HG03558 (cell line): ENCODE results near the gene LIFR.

Source experiments
- ATAC-seq: cut with Tn5 transposase; IDR thresholded peaks from one replicate; pipeline ENCODE4 v1.9.1; 2021; ENCODE audit warnings: moderate number of reproducible peaks; ENCODE audit not compliant: unreplicated experiment; ENCODE audit errors: extremely low read depth

LIFR gene

GRCh38 chr5:38471709-38472108 is 84.7 kb downstream of the LIFR start:
- ATAC-seq = no peak

GRCh38 chr5:38469707-38470267 is 86.7 kb downstream of the LIFR start:
- ATAC-seq = no peak

DNA sequence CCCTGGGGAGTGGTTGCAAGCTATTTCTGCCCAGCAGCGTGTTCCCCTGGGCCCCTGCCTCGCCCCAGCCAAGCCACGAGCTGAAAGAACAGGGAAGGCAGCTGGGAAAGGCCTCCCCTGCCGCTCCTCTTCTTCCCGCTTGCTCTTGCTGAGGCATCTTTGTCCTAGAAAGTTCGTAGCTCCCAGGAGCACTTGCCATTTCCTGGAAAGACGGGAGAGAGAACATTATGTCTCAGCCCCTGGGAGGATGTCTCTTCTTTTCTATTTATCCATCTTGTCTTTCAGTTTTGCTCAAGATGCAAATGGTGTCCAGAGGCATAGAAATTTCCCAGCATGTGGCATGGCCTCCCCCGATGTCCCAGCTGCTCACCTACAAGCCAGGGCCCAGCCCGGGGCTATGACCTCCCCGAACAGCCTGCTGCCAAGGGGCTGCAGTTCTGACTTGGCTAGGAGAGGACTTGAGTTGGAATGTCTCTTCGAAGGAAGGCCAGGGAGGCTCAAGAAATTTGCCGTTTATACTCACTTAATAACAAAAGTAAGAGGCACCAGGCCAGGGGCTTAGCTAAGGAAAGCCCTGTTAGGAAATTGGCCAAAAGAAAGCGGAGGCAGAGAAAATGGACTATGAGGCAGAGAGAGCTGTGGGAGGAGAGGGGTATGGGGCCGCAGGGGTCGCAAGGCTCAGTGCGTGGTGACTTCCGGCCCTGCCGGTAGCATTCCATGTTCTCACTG is 87.3 kb downstream of the LIFR start:
- no peak for ATAC-seq

GRCh38 chr5:38468202-38468673 is 88.2 kb downstream of the LIFR start:
- no peak for ATAC-seq

DNA sequence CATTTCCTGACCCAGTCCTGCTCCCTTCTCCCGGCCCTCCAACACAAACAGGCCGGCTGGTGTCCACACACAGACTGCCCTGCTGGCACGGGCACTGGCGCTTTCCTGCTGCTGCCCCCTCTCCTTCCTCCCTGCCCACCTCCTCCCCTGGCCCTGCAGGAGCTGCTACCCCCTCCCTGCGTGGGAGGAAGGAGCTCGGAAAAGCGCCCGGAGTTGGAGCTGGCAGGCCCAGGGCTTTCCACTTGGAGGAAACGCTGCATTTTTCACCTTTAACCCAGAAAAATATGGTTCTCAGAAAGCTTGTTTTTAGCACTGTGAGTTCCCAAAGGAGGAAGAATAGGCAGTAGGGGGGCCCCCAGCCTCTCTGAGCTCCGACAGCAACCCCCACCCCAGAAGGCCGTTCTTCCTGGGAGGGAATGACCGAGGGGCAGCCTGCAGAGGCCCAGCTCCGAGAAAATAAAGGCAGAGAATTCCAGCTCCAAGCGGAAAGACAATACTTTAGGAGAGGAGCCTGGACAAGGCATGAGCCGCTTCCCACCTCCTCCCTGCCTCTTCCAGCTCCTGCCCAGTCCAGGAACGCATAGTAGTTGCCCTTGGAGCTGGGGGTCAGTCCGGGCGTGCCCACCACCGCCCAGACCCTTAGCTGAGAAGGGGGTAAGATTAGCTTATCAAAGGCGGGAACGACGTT is 88.9 kb downstream of the LIFR start:
- ATAC-seq = no peak

- ATAC-seq = no peak
Observed at GRCh38 chr5:38466424-38467189, 89.8 kb downstream of the LIFR start.

DNA sequence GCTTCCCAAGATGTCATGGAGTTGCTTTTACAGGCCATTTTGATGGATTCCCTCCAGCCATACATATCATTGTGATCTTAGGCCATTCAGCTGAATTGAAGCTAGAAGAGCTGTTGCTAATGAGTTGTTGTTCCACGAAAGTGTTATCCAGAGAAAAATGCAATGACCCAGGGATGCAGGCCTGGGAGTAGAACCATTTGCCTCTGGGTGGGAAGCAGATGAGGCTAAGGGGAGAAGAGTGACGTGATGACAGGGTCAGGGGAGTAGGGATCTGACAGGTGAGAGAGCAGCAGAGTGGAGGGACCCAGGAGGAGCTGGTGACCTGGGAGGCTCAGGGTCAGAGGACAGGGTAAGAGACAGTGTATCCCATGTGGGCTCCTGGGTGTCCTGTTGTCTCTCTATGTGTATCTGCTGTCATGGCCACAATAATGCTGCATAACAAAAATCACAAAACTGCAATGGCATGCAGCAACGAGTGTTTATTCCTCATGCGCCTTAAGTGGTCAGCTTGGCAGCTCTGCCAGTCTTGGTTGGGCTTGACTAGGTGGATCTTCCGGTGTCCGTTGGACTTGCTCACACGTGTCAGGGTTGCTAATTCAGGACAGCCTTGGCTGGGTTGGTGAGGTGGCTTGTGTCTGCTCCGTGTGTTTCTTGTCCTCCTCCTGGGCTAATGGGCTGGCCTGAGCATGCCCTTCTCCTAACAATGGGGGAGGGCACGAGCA is 90.6 kb downstream of the LIFR start:
- ATAC-seq = no peak

- ATAC-seq = no peak
Observed at GRCh38 chr5:38465061-38465460, 91.4 kb downstream of the LIFR start.

DNA sequence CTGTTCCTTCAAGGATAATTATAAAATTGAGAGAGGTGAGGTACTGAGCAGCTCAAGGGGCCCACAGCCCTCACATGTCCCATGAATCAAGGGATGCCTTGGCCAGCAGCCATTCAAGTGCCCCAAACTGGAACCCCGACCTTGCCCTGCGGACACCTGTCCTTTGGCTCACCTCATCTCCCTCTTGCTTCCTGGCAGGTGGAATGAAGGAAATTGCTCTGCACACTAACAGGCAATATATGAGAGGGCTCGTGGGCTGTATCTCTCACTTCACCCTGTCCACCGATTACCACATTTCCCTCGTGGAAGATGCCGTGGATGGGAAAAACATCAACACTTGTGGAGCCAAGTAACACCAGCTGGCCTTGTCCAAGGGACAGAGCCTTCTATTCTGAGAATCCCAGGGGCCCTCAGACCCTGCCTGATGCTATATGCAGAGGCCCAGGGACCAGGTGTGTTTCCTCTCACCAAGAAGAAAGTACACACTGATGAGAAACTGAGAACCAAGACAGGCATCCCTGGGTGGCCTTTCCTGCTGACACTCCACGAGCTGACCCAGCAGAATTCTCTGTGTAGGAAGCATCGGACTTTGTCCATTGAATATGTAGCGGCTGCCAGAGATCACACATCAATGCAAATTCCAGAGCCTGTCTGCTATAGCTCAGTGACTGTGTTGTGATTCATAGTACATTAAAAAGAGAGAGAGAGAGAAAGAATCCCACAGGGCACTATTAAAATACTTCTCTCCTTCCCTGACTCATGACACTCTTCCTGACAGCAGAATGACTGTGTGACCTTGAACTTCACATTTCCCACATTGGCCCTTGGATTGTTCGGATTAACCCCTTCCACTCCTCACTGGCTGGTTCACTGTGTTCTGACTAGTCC is 92.6 kb downstream of the LIFR start:
- ATAC-seq = no peak

DNA sequence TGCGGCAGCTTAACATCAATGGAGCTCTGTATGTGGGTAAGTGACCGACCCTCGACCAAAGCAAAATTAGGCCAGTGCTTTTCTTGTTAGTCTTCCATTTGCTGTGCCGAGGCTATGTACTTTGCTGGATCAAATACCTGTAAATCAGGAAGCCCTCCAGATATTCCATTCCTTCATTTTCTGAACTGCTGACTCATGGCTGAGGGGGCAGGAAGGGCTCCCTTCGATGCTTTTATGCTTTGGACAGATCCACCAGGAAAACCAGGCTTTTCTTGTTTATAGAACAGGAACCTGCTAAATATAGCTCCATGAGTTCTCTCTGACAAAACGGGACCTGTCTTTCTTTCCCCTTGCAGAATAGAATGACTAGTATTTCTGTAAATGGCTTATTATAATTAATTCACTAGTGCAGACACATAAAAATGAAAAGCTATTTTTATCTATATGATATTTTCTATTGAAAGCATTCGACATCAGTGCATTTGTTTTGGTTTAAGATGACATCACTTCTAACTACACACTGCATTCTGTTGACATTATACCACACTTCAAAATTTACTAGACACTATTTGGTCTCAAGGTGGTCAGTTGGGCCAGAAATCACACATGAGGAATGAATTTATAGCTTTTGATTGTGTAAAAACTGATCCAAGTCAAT is 93.3 kb downstream of the LIFR start:
- no peak for ATAC-seq

- no peak for ATAC-seq
Observed at GRCh38 chr5:38458174-38458573, 98.3 kb downstream of the LIFR start.

GRCh38 chr5:38456657-38457399 is 99.6 kb downstream of the LIFR start:
- no peak for ATAC-seq

- peak; percentile 30 for ATAC-seq
Observed at GRCh38 chr5:38455796-38456330, 100.6 kb downstream of the LIFR start.

GRCh38 chr5:38453921-38454320 is 102.5 kb downstream of the LIFR start:
- ATAC-seq = no peak

DNA sequence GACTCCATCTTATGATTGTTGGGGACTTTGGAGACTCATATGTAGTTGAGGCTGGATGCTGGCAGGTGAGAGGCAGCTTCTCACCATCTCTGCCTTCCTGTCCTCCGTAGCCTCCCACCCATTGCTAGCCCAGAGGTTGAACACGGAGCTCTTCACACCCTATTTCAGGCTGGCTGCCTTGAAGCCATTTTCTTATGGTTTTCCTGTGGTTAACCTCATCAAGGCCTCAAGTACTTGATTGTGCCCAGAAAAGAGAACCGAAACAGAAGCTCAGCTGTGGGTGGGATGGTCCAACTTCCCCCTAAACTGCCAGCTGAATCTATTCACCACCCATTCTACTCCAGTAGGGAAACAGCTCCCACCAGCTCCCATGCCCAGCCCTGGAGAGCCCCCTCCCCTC is 102.9 kb downstream of the LIFR start:
- peak; percentile 98 for ATAC-seq

DNA sequence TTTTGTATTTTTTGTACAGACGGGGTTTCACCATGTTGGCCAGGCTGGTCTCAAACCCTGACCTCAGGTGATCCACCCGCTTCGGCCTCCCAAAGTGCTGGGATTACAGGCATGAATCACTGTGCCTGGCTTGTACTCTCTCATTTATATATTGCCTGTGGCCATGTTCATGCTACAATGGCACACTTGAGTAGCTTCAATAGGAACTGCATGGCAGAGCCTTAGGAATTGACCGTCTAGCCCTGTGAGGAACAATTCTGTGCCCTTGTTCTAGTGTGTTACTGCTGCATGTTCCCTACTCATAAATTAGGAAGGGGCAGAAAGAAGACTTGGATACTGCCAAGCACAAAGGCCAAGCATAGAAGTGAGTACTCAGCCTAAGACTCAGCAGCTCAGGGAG is 104.2 kb downstream of the LIFR start:
- ATAC-seq = no peak

DNA sequence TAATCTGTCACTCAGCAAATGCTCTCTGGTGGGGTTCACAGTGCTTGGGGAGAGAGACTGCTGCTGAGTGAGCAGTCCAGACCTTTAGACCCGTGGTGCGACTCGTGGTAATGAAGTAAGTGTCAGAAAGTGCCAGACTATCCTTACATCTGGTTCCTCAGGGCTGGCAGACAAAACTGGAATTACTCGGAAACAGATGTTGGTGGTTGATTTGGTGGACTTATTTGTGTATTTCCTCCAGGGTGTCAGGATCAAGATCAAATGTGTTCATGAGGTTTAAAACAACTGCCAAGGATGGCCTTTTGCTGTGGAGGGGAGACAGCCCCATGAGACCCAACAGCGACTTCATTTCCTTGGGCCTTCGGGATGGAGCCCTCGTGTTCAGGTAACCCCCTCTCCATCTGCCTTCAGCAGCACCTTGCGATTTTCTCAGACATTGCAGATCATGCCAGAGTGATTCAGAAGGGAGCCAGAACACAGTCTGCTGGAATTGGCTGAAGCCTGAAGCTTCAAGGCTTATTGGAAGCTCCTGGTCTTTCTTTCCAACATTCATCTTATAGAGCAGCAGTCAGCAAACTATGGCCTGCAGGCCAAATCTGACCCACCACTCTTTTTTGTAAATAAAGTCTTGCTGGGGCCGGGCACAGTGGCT is 105.2 kb downstream of the LIFR start:
- ATAC-seq = no peak
